Measurements from ENCODE around the gene USP48.

- TF ChIP-seq REST (IDR thresholded peaks at IDR 0.05) (no peak), NFE2L2 (conservative IDR thresholded peaks at IDR 0.05; ENCODE audit: low read length) (no peak), CTCF (IDR thresholded peaks at IDR 0.05) (no peak), MAZ (IDR thresholded peaks at IDR 0.05; ENCODE audit: borderline replicate concordance, low read depth, low read length) (no peak), MAFK (IDR thresholded peaks at IDR 0.05; ENCODE audit: partially characterized antibody) (no peak), USF2 (IDR thresholded peaks at IDR 0.05) (no peak), TP53 (CRISPR knock-in tag; IDR thresholded peaks at IDR 0.05) (no peak), POLR2A (IDR thresholded peaks at IDR 0.05; ENCODE audit: low read length) (no peak), EP300 (IDR thresholded peaks at IDR 0.05) (no peak), HDAC2 (IDR thresholded peaks at IDR 0.05) (no peak), KDM1A (IDR thresholded peaks at IDR 0.05; ENCODE audit: low read depth) (no peak), SMC3 (IDR thresholded peaks at IDR 0.05) (no peak), FOSB (CRISPR knock-in tag; IDR thresholded peaks at IDR 0.05) (no peak)
These were observed 26.4 kb downstream of the USP48 start for GRCh38 chr1:21756393-21757089.
